ENCODE results near the gene ABCB11. TPM values are rescaled to one million over a fixed set of nuclear protein-coding genes. Genes with fewer than 3 reads are reported as not detected.

ABCB11 gene
- total RNA-seq, 3 donors from 2014 or later (not counting 1 experiment from before 2014, with no cell fraction given): 0.07 to 0.48 (median 0.07) TPM

DNA sequence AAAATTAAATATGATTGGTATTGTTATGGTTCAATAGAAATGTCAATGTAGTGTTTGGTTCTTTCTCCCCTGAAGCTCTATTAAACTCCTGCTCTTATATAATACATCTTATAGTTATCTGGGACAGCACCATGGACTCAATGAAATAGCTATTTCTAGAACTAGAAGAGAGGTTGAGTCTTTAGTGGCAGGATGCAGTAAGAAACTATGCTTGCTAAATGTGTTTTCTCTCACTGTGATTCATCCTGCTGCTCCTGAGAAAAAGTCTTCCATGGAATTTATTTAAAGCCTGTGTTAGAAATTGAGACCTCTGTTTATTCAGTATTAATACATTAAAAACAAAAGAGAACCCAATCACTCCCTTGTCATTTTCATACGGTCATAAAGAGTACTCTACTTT is 68.5 kb downstream of the ABCB11 start:
- no peak for DNase-seq
- intact Hi-C loops (cut with micrococcal nuclease): no loop called here
- no peak overlapping the region for H3K4me3 Mint-ChIP-seq
- no peaks in the 10 kb centered on the region for H3K27me3 ChIP-seq (ENCODE audit: control insufficient read depth, insufficient read depth, low read length)
- H3K36me3 Mint-ChIP-seq: no peaks in the 10 kb centered on the region
- H3K27ac ChIP-seq (ENCODE audit: low read length): no peak overlapping the region
- H3K27ac Mint-ChIP-seq: no peak overlapping the region
- 80% methylated on average over 1 of the region's 1 CpG for WGBS (ENCODE audit: insufficient coverage)
- no peaks in the 10 kb centered on the region for H3K36me3 ChIP-seq (ENCODE audit: control insufficient read depth, insufficient read depth, low read length)
- TF ChIP-seq, protein P1, sequence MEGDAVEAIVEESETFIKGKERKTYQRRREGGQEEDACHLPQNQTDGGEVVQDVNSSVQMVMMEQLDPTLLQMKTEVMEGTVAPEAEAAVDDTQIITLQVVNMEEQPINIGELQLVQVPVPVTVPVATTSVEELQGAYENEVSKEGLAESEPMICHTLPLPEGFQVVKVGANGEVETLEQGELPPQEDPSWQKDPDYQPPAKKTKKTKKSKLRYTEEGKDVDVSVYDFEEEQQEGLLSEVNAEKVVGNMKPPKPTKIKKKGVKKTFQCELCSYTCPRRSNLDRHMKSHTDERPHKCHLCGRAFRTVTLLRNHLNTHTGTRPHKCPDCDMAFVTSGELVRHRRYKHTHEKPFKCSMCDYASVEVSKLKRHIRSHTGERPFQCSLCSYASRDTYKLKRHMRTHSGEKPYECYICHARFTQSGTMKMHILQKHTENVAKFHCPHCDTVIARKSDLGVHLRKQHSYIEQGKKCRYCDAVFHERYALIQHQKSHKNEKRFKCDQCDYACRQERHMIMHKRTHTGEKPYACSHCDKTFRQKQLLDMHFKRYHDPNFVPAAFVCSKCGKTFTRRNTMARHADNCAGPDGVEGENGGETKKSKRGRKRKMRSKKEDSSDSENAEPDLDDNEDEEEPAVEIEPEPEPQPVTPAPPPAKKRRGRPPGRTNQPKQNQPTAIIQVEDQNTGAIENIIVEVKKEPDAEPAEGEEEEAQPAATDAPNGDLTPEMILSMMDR (IDR thresholded peaks at IDR 0.05): no peak
- H3K9me3 ChIP-seq (ENCODE audit: control insufficient read depth, insufficient read depth, low read length): no peaks in the 10 kb centered on the region
- peaks cover 9 to 16% of the 10 kb centered on the region in 2 donors for H3K4me1 Mint-ChIP-seq
- H3K4me3 ChIP-seq (ENCODE audit: low read length): no peak overlapping the region
- H3K9me3 Mint-ChIP-seq: no peaks in the 10 kb centered on the region
- ATAC-seq: no peak
- H3K4me1 ChIP-seq (ENCODE audit: control insufficient read depth, insufficient read depth, low read length): no peaks in the 10 kb centered on the region
- peaks cover 0 to 6% of the 10 kb centered on the region in 2 donors for H3K27me3 Mint-ChIP-seq (ENCODE audit: low read depth in 2 of 2)

DNA sequence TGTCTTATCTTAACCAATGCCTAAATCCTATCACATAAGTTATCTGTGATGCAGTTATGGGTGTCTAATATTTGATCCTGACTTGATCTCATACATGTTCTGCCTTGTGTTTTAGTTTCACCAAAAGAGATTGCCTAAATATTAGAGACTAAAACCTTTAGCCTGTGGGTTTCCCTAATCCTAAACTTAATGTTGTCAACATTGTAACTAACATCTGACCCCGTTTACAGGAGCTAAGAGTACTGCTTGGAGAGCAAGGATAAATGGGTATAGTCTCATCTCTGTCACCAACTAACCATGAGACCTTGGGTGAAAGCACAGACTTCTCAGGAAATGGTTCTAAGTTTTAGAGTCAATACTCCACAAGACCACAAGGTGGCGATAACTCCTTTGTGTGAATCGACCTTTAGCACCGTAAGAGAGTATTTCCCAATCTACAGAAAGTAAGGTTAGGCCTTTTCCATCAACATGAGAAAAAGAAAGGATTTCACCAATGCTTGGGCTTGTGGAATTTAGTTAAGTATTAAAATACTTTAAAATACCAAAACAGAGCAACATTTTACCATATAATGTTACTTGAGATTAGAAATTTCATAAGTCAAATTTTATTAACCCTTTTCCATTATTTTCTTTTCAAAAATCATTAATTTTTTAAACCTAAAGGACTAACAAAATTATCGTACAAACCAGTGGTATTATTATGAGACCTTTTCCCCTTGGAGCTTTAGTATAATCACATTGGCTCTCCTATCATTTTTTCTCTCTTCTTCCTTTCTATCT is 69.5 kb downstream of the ABCB11 start:
- Histone ChIP-seq H3K4me3 (ENCODE audit: low read length) (no peak overlapping the region), H3K4me1 (ENCODE audit: control insufficient read depth, insufficient read depth, low read length) (no peaks in the 10 kb centered on the region), H3K27me3 (ENCODE audit: control insufficient read depth, insufficient read depth, low read length) (no peaks in the 10 kb centered on the region), H3K9me3 (ENCODE audit: control insufficient read depth, insufficient read depth, low read length) (no peaks in the 10 kb centered on the region), H3K27ac (ENCODE audit: low read length) (no peak overlapping the region), H3K36me3 (ENCODE audit: control insufficient read depth, insufficient read depth, low read length) (no peaks in the 10 kb centered on the region)
- peak overlapping the region in 1 of 2 donors; percentile 38 for H3K27ac Mint-ChIP-seq
- peaks cover 9 to 16% of the 10 kb centered on the region in 2 donors for H3K4me1 Mint-ChIP-seq
- DNase-seq (peak in 1 of 2 donors; percentile 82), ATAC-seq (peak; percentile 90 to 99 (median 96))
- intact Hi-C loops (cut with micrococcal nuclease): loop anchor here (1.0 to 2.0 kb wide), 2 partner anchors 171 to 180 kb away; no protein-coding TSS in a partner anchor
- WGBS (ENCODE audit: insufficient coverage): 100% methylated on average over 1 of the region's 5 CpGs
- TF ChIP-seq, protein P1 (IDR thresholded peaks at IDR 0.05): peak; percentile 86
- peaks cover 6 to 9% of the 10 kb centered on the region in 2 donors for H3K27me3 Mint-ChIP-seq (ENCODE audit: low read depth in 2 of 2)
- H3K4me3 Mint-ChIP-seq: no peak overlapping the region
- H3K9me3 Mint-ChIP-seq: no peaks in the 10 kb centered on the region
- no peaks in the 10 kb centered on the region for H3K36me3 Mint-ChIP-seq

DNA sequence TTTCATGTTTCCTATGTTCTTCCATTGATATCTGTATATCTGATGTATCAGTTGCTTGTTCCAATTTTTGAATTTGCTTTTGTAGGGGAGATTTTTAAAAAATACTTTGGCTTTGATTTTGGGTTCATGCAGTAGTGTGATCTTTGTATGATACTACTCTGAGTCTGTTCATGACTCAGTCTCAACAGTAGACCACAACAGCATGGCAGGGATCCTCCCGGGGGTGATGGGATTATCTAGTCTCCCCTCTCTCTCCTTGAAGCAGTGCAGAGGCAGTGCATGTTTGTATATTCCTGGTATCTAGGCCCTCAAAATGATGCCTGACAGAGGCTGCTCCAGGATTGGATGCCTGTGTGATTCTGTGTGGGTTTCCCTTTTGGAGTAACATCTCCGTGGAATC is 74.7 kb downstream of the ABCB11 start:
- TF ChIP-seq, protein P1 (IDR thresholded peaks at IDR 0.05): no peak
- no peak overlapping the region for H3K4me3 ChIP-seq (ENCODE audit: low read length)
- WGBS (ENCODE audit: insufficient coverage): 92% methylated on average over 2 of the region's 2 CpGs
- Mint-ChIP-seq H3K9me3 (peaks cover 2 to 5% of the 10 kb centered on the region in 2 donors), H3K4me1 (peaks cover 0 to 3% of the 10 kb centered on the region in 2 donors), H3K36me3 (peaks cover 15% of the 10 kb centered on the region), H3K4me3 (no peak overlapping the region), H3K27ac (no peak overlapping the region), H3K27me3 (ENCODE audit: low read depth in 2 of 2) (peaks cover 12 to 16% of the 10 kb centered on the region in 2 donors)
- no peaks in the 10 kb centered on the region for H3K36me3 ChIP-seq (ENCODE audit: control insufficient read depth, insufficient read depth, low read length)
- H3K9me3 ChIP-seq (ENCODE audit: control insufficient read depth, insufficient read depth, low read length): no peaks in the 10 kb centered on the region
- H3K4me1 ChIP-seq (ENCODE audit: control insufficient read depth, insufficient read depth, low read length): no peaks in the 10 kb centered on the region
- intact Hi-C loops (cut with micrococcal nuclease): no loop called here
- ATAC-seq (no peak), DNase-seq (no peak)
- no peak overlapping the region for H3K27ac ChIP-seq (ENCODE audit: low read length)
- H3K27me3 ChIP-seq (ENCODE audit: control insufficient read depth, insufficient read depth, low read length): no peaks in the 10 kb centered on the region
